ENCODE results near the gene ZNF84. TPM values are rescaled to one million over a fixed set of nuclear protein-coding genes. Genes with fewer than 3 reads are reported as not detected.
A peak's percentile ranks its signal among the peaks of the same experiment; 100 is the strongest.

The ZNF84 gene
- total RNA-seq, 1 donor from 2014 or later = 24.5 TPM

DNA sequence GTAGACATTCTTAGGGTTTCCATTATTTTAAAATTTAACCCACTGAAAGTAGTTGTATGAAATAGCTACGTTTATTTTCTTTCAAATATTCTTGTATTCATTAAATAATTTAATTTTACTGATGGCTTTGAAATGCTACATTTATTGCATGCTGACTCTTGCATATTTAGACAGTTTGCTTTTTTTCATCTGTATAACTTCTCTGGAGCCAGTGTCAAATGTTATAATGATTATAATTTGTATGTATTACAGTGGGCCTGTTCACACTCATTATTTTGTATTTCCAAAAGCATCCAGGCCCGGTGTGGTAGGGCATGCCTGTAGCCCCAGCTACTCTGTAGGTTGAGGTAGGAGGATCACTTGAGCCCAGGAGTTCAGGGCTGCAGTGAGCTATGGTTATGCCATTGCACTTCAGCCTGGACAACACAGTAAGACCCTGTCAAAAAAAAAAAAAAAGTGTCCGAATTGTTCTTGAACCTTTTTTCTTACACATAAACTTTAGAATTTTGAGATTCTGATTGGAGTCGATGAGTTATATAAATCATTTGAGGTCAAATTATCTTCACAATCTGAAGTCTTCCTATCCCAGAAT lies 905 bp downstream of the ZNF84 start:
- intact Hi-C loops (cut with DNase I) = no loop called here
- Histone ChIP-seq H3K27me3 (ENCODE audit: low read depth) (no peaks in the 10 kb centered on the region), H3K36me3 (peaks cover 20% of the 10 kb centered on the region), H3K27ac (peak overlapping the region; percentile 93), H3K9me3 (peaks cover 69% of the 10 kb centered on the region), H3K4me1 (peaks cover 7% of the 10 kb centered on the region), H3K4me3 (peak overlapping the region; percentile 78)
- ATAC-seq (no peak), DNase-seq (no peak)
- TF ChIP-seq, protein P1, sequence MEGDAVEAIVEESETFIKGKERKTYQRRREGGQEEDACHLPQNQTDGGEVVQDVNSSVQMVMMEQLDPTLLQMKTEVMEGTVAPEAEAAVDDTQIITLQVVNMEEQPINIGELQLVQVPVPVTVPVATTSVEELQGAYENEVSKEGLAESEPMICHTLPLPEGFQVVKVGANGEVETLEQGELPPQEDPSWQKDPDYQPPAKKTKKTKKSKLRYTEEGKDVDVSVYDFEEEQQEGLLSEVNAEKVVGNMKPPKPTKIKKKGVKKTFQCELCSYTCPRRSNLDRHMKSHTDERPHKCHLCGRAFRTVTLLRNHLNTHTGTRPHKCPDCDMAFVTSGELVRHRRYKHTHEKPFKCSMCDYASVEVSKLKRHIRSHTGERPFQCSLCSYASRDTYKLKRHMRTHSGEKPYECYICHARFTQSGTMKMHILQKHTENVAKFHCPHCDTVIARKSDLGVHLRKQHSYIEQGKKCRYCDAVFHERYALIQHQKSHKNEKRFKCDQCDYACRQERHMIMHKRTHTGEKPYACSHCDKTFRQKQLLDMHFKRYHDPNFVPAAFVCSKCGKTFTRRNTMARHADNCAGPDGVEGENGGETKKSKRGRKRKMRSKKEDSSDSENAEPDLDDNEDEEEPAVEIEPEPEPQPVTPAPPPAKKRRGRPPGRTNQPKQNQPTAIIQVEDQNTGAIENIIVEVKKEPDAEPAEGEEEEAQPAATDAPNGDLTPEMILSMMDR (IDR thresholded peaks at IDR 0.05) = no peak

DNA sequence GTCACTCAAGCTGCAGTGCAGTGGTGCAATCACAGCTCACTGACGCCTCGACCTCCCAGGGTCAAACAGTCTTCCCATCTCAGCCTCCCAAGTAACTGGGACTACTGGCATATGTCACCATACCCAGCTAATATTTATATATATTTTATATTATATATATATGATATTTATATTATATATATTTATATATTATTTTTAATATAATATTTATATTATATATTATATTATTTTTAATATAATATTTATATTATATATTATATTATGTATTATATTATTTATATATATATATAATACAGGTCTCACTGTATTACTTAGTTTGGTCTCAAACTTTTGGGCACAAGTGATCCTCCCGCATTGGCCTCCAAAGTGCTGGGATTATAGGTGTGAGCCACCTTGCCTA lies 9.4 kb downstream of the ZNF84 start:
- Histone ChIP-seq H3K27ac (no peak overlapping the region), H3K4me1 (no peaks in the 10 kb centered on the region), H3K9me3 (peaks cover 98% of the 10 kb centered on the region), H3K36me3 (peaks cover 76% of the 10 kb centered on the region), H3K4me3 (no peak overlapping the region), H3K27me3 (ENCODE audit: low read depth) (no peaks in the 10 kb centered on the region)
- TF ChIP-seq, protein P1 (IDR thresholded peaks at IDR 0.05) = no peak
- ATAC-seq (no peak), DNase-seq (no peak)
- intact Hi-C loops (cut with DNase I) = no loop called here

DNA sequence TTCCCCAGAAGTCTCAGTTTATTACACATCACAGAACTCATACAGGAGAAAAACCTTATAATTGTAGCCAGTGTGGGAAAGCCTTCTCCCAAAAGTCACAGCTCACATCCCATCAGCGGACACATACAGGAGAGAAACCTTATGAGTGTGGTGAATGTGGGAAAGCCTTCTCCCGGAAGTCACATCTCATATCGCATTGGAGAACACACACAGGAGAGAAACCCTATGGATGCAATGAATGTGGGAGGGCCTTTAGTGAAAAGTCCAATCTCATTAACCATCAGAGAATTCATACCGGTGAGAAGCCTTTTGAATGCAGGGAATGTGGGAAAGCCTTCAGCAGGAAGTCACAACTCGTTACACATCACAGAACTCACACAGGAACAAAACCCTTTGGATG lies 20.1 kb downstream of the ZNF84 start:
- no peak for ATAC-seq
- TF ChIP-seq, protein P1 (IDR thresholded peaks at IDR 0.05) = no peak
- Histone ChIP-seq H3K4me1 (no peaks in the 10 kb centered on the region), H3K27ac (no peak overlapping the region), H3K27me3 (ENCODE audit: low read depth) (no peaks in the 10 kb centered on the region), H3K36me3 (peaks cover 22% of the 10 kb centered on the region), H3K9me3 (peaks cover 98% of the 10 kb centered on the region), H3K4me3 (no peak overlapping the region)
- intact Hi-C loops (cut with DNase I) = no loop called here
- DNase-seq = no peak

DNA sequence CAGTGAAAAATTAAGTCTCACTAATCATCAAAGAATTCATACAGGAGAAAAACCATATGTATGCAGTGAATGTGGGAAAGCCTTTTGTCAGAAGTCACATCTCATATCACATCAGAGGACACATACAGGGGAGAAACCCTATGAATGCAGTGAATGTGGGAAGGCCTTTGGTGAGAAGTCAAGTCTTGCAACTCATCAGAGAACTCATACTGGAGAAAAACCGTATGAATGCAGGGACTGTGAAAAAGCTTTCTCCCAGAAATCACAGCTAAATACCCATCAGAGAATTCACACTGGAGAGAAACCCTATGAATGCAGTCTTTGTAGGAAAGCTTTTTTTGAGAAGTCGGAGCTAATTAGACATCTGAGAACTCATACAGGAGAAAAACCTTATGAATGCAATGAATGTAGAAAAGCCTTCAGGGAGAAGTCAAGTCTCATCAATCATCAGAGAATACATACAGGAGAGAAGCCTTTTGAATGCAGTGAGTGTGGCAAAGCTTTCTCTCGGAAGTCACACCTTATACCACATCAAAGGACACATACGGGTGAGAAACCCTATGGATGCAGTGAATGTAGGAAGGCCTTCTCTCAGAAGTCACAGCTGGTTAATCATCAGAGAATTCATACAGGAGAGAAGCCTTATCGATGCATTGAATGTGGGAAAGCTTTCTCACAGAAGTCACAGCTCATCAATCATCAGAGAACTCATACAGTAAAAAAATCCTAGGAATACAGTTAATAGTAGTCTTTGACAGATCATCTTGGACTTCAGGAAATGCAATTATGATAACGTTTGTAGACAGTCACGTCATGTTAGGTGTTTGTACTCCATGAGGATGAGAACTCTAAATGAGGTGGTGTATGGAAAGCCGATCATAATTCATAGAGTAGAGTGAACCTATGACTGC lies 21.1 kb downstream of the ZNF84 start:
- Histone ChIP-seq H3K36me3 (peaks cover 13% of the 10 kb centered on the region), H3K4me3 (no peak overlapping the region), H3K27me3 (ENCODE audit: low read depth) (no peaks in the 10 kb centered on the region), H3K27ac (no peak overlapping the region), H3K4me1 (no peaks in the 10 kb centered on the region), H3K9me3 (peaks cover 98% of the 10 kb centered on the region)
- TF ChIP-seq, protein P1 (IDR thresholded peaks at IDR 0.05) = no peak
- DNase-seq (no peak), ATAC-seq (no peak)
- intact Hi-C loops (cut with DNase I) = no loop called here

DNA sequence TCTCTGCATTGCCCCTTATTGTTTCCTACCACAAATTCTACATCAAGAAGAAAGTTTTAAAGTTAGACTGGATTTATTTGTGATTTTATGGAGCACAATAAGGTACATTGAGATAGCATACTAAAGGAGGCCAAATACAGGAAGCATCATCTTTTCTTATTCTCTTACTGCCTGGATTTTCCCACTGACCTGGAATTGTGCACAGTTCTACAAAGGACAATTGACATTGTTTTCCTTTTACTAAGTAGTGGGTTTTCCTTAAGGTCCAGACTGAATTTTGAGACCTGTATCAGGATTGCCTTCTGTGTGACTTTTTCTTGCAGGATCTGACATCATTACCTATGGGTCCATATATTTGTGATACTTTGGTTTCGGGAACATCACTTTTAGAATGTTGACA lies 24.6 kb downstream of the ZNF84 start:
- intact Hi-C loops (cut with DNase I) = no loop called here
- H3K36me3 ChIP-seq = peaks cover 4% of the 10 kb centered on the region
- ATAC-seq (no peak), DNase-seq (no peak)
- H3K27ac ChIP-seq = no peak overlapping the region
- no peaks in the 10 kb centered on the region for H3K27me3 ChIP-seq (ENCODE audit: low read depth)
- peaks cover 100% of the 10 kb centered on the region for H3K9me3 ChIP-seq
- H3K4me1 ChIP-seq = no peaks in the 10 kb centered on the region
- H3K4me3 ChIP-seq = no peak overlapping the region
- TF ChIP-seq, protein P1 (IDR thresholded peaks at IDR 0.05) = no peak
